Amniotic epithelial cell (primary cell): ENCODE results near the gene PTPRK.

Experiments used
- DNase-seq: peaks from one replicate; pipeline ENCODE4 v3.0.0-alpha.2; 2010; ENCODE audit warnings: low read depth

Gene PTPRK

DNA sequence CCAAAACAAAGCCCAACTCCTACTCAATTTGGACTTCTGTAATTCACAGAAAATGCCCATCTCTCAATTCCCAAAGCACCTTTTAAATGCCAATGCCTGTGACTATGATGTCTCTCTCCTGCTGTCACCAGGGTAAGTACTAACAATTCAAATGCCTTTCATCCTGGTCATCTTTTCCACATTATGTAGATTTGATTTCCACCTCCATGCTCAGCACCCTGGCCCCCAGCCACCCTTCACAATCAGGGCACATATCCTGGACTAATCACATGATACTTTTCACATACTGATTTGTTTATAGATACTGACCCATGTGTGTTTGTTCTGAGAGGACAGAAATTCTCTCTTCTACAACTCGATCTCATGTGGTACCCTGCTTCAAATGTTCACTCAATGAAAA is 236.3 kb downstream of the PTPRK start:
- no peak for DNase-seq

DNA sequence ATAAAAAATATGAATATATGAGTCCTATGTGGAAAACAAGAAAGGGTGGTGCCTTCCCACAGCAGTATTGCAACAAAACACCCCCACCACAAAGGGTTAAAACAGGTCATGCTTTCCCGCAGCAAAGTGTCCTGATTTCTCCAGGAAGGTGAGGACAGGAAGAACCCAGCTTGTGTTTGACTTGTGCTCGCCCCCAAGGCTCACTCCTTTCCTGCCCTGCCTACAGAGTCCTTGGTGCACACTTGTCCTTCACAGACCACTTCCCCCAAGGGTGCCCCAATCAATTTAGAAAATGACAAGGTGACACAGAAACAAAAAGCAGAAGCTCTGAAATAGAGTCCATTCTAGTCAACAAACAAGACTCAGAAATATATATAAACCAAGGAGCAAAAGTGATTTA is 237.4 kb downstream of the PTPRK start:
- no peak for DNase-seq

DNA sequence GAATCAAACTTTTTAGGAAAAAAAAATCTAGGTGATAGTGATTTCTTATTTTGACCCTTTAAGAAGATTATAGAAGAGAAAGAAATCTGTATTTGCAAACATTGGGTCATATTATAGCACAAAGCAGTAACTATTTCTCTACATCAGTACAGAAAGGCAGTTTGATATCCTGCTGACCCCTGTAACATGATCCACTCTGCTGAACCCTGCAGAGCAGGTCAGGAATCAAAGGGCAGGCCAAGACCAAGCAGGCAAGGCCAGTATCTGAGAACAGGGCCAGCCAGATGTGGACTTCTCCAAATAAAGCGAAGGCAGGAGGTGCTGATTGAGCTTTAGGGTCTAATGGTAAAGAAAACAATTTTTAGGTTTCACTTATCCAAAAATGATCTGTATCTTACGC is 239.4 kb downstream of the PTPRK start:
- no peak for DNase-seq

DNA sequence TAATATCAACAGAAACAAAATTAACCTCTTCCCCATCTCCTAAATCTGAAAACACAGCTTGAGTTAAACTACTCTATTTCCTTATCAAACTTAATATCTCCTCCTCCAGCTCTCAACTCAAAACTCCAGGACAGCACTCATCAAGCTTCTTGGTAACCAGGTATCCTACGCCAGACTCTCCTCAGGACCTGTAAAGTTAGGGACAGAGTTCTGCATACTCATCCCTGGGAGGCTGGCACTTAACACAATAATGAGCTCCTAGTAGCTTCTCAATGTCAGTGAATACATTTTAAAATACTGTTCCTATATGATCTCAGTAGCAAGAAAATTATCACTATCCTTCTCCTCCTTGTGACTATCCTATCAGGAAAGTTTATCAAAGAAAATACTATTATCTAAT is 240.3 kb downstream of the PTPRK start:
- no peak for DNase-seq

DNA sequence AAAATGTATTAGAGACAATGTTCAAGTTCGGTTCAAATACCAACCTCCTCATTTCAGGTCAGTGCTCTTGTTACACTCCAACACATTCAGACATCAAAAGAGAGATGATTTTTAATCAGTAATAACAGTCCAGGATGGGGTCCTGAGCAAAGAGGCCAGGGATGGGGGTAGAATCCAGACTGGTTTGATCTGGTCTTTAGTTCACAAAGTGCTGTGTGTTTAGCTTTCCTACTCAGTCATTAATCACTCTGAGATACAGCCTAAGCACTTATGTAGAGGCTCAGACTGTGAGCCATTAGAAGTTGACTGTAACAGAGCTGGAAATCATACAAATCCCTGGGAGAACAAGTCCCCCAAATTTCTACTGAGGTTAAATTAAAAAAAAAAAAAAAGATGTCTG is 241.6 kb downstream of the PTPRK start:
- peak; percentile 17 for DNase-seq

DNA sequence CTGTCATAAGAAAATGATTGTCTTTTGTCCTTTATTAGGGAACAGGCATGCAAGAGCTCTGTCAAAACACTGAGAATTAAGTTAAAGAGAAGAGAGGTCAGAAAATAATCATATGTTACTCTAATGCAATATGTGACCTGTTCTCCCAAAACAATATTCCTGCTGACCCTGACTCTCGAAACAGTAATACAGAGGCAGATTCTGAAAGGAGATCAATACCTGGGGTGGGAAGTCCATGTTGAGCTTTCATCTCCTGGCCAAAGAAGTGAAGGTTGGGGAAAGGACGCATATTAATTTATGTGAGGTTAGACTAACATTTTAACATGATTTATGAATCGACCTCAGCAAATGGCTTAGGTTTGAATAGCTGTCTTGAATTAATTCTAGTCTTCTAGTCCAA is 243.0 kb downstream of the PTPRK start:
- no peak for DNase-seq

DNA sequence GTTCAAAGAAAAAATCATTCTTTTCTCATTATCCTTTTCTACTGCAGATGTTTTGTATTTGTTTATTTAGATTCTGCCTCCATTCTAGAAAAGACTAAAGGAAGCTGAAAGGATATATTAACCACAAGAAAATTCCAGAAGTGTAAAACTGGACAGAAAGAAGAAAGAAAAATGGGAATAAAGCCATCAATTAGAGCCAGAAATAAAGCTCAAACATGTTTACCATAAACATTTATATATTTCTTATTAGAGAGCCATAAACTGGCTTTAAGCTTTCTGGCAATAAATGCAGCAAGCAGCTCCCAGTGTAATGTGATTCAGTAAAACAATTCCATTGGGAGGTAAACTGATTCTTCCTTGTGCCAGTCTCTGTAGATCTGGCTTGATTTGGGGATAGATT is 244.1 kb downstream of the PTPRK start:
- DNase-seq, result no peak

DNA sequence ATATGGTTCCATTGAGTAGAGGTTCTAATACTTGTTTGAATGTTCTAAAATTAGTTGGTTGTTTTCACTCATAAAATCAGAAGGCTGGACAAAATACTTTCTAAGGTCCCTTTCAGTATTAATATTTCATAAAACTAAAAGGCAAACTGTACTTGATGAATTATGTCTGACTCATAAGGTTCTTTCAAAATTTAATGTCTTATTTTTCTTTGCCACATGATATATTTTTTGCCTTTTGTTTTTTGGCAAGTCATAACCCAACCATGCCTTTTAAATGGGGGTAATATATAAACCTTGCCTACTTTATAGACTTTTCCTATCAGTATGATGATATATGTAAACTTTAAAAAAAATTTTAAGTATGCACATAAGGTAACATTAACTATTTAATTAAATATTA is 244.7 kb downstream of the PTPRK start:
- DNase-seq, result peak; percentile 10

DNA sequence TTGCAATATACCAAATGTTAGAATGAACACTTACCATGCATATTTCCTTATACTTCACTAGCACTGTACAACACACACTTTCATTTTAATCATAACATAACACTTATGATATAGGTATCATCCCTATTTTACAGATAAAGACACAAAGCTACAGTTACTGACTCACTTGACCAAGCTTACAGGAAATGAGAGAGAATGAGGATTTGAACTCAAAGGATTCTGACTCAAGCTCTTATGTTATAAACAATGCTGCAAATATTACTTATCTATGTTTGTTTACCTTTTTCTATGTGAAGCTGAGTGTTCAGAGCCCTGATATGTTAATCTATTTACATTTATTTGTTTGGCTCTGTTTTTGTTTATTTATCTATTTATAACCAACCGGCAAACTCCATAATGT is 245.4 kb downstream of the PTPRK start:
- peak; percentile 66 for DNase-seq

DNA sequence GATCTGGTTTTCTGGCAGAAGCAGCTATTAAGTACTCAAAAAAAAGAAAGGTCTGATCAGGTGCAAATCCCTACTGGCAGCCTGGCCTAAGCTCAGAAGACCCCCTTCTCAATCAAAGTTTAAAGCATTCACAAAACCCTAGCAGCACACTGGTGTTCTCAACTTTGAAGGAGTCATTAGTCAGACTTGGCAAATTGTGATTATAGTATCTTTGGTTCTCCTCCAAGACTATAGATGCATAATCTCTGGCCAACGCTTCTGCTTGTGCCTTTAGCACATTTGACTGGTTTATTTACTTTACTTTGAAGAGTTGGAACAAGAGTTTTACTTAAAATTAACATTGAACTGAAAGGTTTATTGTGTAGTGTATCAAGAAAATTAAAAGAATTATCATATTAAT is 248.9 kb downstream of the PTPRK start:
- no peak for DNase-seq

DNA sequence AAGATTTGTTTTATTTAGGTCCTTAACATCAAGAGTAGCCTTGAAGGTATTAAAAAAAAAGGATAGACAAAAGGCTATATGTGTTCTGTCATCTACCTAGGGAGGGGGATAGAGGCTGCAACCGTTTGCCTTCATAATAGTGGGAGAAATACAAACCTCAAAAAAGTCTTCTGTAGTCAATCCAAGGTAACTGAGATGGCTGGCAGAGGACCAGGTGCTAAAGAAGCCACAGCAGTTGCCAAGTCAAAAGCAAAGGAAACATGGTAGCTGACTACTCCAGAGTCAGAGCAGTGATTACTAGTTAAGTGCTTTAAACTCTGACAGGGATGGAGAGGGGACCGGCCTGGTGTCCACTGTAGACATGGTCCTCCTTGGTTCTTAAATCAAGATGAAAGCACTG is 249.4 kb downstream of the PTPRK start:
- no peak for DNase-seq

DNA sequence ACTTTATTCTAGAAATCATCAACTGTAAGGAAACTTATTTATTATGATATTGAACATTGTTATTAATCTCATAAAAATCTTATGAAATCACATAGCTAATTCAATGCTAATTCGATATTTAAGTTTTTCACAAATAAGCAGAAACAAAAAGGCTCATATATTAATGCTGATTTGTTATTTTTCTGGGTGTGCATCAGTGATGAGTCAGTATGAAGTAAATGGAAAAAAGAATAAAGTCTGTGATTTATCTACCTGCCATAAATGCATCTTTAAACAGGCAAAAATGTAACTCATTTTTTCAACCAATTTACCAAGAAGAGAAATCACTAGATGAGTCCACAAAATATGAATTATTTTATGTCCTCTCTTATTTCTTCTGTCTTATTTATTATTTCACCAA is 253.5 kb downstream of the PTPRK start:
- DNase-seq, result no peak

DNA sequence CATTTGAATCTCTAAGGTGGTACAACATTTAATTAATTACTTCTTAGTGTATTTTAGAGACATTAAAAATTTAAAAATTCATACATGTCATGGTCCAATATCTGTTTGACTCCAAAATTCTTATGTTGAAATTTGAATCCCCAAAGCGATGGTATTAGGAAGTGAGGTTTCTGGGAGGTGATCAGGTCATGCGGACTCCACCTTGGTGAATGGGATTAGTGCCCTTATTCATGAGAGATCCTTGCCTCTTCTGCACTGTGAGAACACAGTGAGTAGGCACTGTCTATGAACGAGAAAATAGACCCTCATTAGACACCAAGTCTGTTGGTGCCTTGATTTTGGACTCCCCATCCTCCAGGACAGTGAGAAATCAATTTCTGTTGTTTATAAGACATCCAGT is 254.7 kb downstream of the PTPRK start:
- DNase-seq, result no peak

DNA sequence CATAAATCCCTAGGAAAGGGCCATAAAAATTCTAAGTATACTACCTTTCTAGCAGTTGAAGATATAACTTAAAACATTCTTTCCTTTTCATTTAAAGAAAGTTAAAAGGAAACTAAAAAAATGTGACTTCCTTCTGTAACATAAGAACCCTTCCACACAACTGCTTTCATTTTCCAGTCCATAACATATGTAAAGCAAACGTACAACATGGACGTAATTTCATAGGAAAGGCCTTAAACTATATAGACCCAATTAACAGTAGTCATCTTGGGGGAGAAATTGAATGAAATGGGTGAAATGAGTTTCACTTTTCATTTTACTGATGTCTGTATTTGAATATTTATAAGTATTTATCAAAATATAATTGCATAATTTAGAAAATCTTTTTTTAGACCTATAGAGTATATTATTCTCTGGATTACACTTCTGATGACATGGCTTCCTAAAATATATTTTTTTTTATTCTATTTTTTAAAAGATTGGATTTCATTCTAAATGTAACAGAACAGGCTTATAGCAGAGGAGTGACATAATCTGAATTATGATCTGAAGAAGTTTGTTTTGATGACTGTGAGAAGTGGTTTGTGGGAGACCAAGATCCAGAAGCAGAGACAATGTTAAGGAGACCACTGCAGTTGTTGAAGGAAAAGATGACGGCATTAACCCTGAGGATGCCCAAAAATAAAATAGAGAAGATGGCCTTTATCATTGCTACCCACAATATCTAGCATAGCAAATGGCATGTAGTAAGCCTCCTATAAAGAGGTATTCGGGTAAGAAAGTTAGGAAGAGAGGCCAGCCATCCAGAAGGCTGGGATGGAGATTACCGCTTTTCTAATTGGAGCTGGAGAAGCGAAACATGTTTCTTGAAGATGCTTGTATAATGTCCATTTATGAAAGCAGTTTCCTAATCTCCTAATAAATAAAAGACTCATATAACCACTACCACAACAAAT is 260.4 kb downstream of the PTPRK start:
- DNase-seq, result no peak

DNA sequence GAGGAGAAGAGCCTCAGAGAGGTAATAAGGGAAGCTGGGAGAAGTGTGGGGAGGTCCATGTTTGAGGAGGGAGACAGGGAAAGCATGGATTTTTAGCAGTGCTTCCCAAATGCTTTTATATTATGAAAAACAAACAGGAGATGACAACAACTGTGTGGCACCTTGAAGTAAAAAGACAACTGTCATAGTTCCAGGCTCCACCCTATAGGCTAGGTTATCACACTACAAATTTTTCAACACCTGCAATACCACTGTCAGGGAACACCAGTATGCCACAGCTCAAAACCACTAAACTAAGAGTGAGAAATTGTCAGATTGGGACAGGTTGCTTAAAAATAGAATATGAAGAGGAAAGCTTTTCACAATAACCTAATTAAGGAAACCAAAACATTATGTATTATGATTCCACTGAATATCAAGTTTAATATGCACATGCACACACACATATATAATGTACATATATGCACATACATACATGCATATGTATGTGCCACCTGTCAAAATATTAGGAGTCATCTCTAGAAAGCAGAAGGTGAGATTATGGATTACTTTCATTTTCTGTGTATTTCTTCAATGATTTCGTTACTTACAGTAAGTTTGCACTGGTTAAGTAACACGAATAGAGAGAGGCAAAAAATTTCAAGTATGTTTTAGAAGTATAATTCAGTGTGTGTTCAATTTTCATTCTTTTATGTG is 261.2 kb downstream of the PTPRK start:
- no peak for DNase-seq

DNA sequence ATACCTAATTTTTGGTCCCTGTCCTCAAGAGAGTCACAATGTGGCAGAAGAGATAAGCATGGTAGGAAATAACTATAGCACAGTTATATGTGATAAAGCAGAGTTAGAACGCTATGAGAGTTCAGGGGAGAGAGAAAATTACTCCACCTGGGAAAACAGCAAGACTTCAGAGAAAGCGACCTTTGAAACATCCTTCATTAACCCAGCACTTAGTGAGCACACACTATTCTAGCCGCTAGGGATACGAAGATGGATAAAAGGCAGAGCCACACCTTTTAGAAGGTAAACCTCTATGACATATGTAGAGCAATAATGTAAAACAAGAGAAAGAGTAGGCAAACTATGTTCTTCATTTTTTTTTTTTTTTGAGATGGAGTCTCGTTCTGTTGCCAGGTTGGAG is 264.3 kb downstream of the PTPRK start:
- no peak for DNase-seq

DNA sequence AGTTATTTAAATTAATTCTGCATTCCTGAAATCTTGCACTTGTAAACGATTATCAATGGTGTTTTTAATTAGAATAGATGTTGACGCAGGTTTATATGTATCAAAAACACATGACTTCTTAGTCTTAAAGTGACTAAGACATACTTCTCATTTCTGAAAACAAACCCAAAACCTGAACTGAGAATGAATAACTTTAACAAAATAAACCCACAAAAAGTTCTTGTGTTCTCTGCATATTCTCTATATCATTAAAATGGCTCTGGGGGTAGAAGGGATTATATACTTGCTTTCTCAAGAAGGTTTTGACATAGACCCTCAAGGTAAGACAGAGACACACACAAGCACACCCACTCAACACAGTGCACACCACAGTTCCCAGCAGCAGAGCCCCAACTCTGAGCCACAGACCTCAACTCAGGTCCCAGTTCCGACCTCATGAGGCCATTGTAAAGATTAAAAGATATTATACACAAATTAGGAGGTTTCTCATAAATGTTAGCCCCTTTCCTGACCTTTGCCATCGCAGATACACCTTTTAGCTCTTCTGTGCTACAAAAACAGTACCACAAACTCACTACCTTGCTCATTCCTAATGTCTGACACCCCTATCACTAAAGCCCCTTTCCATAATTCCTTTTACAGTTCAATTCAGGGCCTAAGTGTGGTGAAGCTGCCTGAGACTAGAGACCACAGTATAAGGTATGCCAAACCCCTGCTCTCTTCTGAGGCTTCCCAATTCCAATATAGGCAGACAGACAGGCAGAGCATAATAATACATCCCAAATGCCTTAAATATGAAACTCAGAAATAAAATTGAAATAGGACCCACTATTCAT is 267.8 kb downstream of the PTPRK start:
- no peak for DNase-seq

DNA sequence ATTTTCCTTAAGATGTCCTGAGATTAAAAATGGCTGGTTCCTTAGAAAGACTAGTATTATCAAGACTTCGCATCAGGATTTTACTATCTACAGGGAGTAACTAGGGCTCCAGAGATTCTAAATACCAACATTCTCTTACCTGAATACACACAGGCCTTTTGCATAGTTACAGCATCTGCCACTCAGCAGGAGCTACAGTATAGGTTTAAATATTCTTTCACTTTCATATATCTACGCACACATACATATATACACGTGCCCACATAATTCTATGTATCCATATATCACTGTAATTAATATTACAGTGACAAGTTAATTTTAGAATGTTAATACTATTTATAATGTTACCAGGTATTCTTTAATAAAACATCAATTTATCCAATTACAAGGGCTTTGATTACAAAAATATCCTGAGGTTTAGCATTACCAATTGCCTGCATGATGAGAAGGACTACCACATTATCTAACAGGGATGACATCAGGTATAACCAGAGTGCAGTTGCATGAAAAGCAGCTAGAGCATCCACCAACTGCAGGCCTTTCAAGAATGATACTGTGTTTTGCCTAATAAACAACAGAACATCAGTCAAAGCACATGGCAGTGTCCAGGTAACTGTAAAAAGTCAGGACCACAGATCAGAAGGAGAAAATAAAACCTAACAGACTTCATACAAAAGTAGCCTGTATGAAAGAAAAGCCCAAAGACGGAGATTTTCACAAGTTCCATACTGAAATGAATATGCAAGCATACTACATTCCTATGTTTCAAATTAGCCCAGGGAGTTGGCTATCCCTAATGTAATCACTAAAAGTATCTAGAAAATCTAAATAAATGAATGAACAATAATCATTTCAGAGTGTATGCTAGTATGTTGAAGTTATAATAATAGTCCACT is 268.7 kb downstream of the PTPRK start:
- DNase-seq, result no peak

DNA sequence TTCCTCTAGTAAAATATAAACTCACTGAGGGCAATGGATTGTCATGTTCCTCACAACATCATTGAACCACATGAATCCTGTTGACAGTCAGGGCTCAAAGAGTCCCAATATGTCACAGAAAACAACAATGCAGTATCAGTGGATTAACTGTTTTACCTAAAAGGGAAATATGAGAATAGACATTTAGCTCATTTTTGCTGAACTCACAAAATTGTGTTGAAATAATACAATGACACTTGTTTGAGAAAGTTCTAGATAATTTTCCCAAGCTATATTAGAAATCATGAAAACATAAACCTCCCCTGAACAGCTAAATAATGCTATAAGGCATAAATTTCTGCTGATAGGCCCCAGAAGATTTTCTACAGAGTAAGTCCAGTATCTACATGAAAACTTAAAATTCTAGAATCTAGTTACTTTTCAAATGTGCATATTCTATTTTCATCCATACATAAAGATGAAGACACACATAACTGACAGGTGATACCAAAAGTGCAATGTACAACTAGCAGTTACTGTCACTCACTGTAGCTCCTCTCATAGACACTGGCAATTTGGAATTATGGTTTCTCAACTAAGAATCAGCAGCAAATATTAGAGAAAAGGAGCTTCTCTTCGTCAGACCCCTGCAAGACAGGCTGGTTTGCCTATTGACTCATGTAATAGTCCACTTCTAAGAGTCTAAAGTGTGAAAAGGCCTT is 269.9 kb downstream of the PTPRK start:
- DNase-seq, result no peak

DNA sequence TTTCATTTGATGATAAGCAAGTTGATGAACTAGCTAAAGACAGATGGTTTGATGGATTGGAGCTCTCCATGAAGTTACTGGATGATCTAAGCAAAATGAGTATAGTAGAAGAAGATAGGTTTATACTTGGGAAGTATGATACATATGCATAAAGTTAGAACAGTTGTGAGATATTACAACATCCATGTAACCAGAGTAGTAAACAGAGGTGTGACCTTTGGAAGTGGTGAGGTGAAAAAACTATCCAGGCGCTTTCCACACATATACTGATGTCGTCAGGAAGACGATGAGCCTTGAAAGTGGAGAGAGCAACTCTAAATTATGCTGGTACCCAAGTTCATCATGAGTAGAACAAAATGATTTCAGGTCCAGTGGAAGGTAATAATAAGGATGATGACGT is 271.0 kb downstream of the PTPRK start:
- no peak for DNase-seq
